ENCODE results near the gene ZNF346.

ZNF346 gene

DNA sequence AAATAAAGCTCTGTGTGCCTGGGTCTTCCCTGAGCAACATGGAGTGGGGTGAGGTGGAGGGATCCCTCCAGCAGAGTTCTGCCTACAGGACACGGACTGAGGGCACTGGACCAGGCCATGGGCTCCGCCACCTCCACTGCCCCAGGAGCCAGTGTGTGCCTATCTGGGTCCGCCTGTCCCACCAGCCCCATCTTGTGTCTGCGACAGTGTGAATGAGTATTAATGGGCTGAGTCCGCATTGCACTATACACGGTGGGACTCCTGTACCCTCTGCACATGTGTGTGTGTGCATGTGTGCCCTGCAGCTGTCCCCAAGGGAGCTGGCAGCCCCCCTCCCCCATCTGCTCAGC lies 75.6 kb downstream of the ZNF346 start (continued):
- TF ChIP-seq ZNF501 (tag by site-specific recombination; IDR thresholded peaks at IDR 0.05): no peak
- no peak for TF ChIP-seq TRIM28 (IDR thresholded peaks at IDR 0.05; ENCODE audit: borderline replicate concordance, low read length)
- no peak for TF ChIP-seq SALL2 (tag by site-specific recombination; IDR thresholded peaks at IDR 0.05; ENCODE audit: borderline replicate concordance)
- TF ChIP-seq ZNF544 (tag by site-specific recombination; IDR thresholded peaks at IDR 0.05): no peak

DNA sequence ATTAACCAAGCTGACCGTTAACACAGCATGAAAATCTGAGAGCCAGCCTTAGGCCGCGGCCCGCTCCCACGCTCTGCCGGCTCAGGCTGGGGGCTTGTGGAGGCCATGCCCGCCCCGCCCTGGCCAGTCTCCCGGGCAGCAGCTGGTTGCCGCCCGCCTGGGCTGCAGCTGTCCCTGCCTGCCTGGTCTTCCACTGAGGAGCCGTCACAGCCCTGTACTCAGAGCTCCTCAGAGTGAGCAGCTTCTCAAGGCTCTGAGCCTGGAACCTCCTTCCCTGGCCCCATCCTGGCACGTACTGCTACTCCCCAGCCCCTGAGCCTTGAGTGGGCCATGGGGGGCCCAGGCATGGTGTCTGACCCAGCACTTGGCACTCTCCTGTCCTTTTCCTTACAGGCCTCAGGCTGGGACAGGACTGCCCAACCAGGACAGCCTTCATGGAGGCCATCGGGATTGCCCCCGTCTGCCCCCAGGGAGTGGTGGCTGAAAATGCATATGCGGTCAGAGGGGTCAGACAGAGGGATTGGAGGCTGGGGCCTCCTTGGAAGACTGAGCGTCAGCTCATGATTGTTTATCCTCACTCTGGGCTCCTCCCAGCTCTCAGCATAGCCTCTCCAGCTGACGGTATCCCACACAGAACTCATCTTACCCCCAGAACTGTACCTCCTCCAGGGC lies 76.1 kb downstream of the ZNF346 start:
- ChIA-PET POLR2A (no interaction called here), CTCF (interaction anchor here (0.6 to 3.2 kb wide), 4 partner anchors 12 to 525 kb away, joined by 3 to 17 read pairs (median 5); partner anchors contain the start of gene FGFR4)
- TF ChIP-seq GLIS2 (tag by site-specific recombination; IDR thresholded peaks at IDR 0.05) (peak; percentile 58), ZNF423 (tag by site-specific recombination; IDR thresholded peaks at IDR 0.05) (no peak), ZIC2 (tag by site-specific recombination; IDR thresholded peaks at IDR 0.05) (0 out of 2 replicates have a peak, but pooled peaks have one; percentile 12), ZNF23 (tag by site-specific recombination; IDR thresholded peaks at IDR 0.05; ENCODE audit: borderline replicate concordance) (no peak), SALL2 (tag by site-specific recombination; IDR thresholded peaks at IDR 0.05; ENCODE audit: borderline replicate concordance) (no peak), ZNF248 (tag by site-specific recombination; IDR thresholded peaks at IDR 0.05) (no peak), HOXC10 (CRISPR knock-in tag; IDR thresholded peaks at IDR 0.05) (no peak), TRIM28 (IDR thresholded peaks at IDR 0.05; ENCODE audit: borderline replicate concordance, low read length) (no peak)
- TF ChIP-seq, protein P1, sequence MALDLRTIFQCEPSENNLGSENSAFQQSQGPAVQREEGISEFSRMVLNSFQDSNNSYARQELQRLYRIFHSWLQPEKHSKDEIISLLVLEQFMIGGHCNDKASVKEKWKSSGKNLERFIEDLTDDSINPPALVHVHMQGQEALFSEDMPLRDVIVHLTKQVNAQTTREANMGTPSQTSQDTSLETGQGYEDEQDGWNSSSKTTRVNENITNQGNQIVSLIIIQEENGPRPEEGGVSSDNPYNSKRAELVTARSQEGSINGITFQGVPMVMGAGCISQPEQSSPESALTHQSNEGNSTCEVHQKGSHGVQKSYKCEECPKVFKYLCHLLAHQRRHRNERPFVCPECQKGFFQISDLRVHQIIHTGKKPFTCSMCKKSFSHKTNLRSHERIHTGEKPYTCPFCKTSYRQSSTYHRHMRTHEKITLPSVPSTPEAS (tag by site-specific recombination; IDR thresholded peaks at IDR 0.05): no peak
- TF ChIP-seq, protein P2, sequence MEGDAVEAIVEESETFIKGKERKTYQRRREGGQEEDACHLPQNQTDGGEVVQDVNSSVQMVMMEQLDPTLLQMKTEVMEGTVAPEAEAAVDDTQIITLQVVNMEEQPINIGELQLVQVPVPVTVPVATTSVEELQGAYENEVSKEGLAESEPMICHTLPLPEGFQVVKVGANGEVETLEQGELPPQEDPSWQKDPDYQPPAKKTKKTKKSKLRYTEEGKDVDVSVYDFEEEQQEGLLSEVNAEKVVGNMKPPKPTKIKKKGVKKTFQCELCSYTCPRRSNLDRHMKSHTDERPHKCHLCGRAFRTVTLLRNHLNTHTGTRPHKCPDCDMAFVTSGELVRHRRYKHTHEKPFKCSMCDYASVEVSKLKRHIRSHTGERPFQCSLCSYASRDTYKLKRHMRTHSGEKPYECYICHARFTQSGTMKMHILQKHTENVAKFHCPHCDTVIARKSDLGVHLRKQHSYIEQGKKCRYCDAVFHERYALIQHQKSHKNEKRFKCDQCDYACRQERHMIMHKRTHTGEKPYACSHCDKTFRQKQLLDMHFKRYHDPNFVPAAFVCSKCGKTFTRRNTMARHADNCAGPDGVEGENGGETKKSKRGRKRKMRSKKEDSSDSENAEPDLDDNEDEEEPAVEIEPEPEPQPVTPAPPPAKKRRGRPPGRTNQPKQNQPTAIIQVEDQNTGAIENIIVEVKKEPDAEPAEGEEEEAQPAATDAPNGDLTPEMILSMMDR (tag by site-specific recombination; IDR thresholded peaks at IDR 0.05): no peak
- Histone ChIP-seq H3K4me1 (ENCODE audit: control insufficient read depth, insufficient read depth, low read length) (no peaks in the 10 kb centered on the region), H3K27ac (ENCODE audit: extremely low read depth, low read depth, low read length) (no peak overlapping the region), H3K9me3 (ENCODE audit: control insufficient read depth, insufficient read depth, low read depth, low read length) (no peaks in the 10 kb centered on the region), H3K4me3 (ENCODE audit: low read depth, low read length) (no peak overlapping the region), H3K36me3 (ENCODE audit: control insufficient read depth in 2 of 2, insufficient read depth in 1 of 2, low read length in 2 of 2) (no peaks in the 10 kb centered on the region)

DNA sequence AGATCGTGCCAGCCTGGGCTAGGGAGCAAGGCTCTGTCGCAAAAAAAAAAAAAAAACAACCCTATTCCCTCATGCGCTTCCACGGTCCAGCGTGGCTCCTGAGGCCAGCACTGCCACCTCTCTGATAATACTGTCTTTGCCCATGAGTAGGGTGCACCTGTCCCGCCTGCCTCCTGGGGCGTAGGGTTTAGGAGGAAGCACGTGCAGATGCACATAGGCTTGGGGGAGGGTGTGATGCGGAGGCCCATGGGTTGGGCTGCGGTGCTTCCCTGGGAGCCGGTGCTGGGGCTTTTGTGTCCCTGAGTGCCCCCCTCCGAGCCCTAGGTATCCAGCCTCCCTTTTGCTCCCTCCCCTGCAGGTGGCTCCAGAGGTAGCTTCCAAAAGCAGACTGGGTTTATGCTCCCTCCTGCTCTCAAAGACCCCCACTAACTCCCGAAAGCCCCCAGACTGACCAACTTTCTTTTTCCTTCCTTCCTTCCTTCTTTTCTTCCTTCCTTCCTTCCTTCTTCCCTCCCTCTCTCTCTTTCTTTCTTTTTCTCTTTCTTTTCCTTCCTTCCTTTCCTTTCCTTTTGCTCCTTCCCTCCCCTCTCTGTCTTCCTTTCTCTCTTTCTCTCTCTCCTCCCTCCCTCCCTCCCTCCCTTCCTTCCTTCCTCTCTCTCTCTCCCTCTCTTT lies 77.1 kb downstream of the ZNF346 start:
- no peak overlapping the region for H3K27ac ChIP-seq (ENCODE audit: extremely low read depth, low read depth, low read length)
- H3K4me1 ChIP-seq (ENCODE audit: control insufficient read depth, insufficient read depth, low read length): no peaks in the 10 kb centered on the region
- ChIA-PET CTCF (interaction anchor here (1.6 kb wide), 1 partner anchor 28 kb away, joined by 6 read pairs; no protein-coding TSS in a partner anchor), POLR2A (no interaction called here)
- TF ChIP-seq ZNF366 (tag by site-specific recombination; conservative IDR thresholded peaks at IDR 0.05): peak; percentile 97
- TF ChIP-seq ZNF596 (tag by site-specific recombination; IDR thresholded peaks at IDR 0.05): 0 out of 2 replicates have a peak, but pooled peaks have one; percentile 15
- TF ChIP-seq PRDM1 (tag by site-specific recombination; IDR thresholded peaks at IDR 0.05): peak; percentile 78
- no peak for TF ChIP-seq ZNF426 (tag by site-specific recombination; IDR thresholded peaks at IDR 0.05)
- no peaks in the 10 kb centered on the region for H3K9me3 ChIP-seq (ENCODE audit: control insufficient read depth, insufficient read depth, low read depth, low read length)
- no peaks in the 10 kb centered on the region for H3K36me3 ChIP-seq (ENCODE audit: control insufficient read depth in 2 of 2, insufficient read depth in 1 of 2, low read length in 2 of 2)
- no peak overlapping the region for H3K4me3 ChIP-seq (ENCODE audit: low read depth, low read length)

DNA sequence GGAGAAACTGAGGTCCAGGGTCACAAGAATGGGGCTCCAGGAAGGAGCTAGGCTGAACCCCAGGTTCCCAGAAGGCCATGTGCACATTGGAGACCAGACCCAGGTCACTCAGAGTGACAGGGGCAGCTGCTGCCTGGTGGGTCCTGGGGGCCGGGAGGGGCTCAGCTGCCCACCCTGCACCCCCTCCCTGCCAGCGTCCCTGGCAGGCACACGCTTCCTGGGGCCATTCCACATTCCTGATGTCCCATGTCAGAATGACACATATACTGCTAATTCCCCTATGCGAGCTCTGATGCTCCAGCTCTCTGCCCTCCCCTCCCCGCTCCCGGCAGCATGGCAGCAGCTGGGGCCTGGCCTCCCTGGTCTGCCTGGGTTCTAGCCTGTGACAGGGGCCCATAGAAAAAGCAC lies 78.2 kb downstream of the ZNF346 start:
- H3K36me3 ChIP-seq (ENCODE audit: control insufficient read depth in 2 of 2, insufficient read depth in 1 of 2, low read length in 2 of 2): no peaks in the 10 kb centered on the region
- H3K9me3 ChIP-seq (ENCODE audit: control insufficient read depth, insufficient read depth, low read depth, low read length): no peaks in the 10 kb centered on the region
- no peak overlapping the region for H3K4me3 ChIP-seq (ENCODE audit: low read depth, low read length)
- H3K4me1 ChIP-seq (ENCODE audit: control insufficient read depth, insufficient read depth, low read length): no peaks in the 10 kb centered on the region
- ChIA-PET POLR2A (interaction anchor here (0.6 kb wide), 1 partner anchor 246 kb away, joined by 3 read pairs; no protein-coding TSS in a partner anchor), CTCF (interaction anchor here (3.4 kb wide), 1 partner anchor 12 kb away, joined by 12 read pairs; no protein-coding TSS in a partner anchor)
- H3K27ac ChIP-seq (ENCODE audit: extremely low read depth, low read depth, low read length): no peak overlapping the region
- TF ChIP-seq, protein P3, sequence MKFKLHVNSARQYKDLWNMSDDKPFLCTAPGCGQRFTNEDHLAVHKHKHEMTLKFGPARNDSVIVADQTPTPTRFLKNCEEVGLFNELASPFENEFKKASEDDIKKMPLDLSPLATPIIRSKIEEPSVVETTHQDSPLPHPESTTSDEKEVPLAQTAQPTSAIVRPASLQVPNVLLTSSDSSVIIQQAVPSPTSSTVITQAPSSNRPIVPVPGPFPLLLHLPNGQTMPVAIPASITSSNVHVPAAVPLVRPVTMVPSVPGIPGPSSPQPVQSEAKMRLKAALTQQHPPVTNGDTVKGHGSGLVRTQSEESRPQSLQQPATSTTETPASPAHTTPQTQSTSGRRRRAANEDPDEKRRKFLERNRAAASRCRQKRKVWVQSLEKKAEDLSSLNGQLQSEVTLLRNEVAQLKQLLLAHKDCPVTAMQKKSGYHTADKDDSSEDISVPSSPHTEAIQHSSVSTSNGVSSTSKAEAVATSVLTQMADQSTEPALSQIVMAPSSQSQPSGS (tag by site-specific recombination; IDR thresholded peaks at IDR 0.05; ENCODE audit: low read depth): no peak
- TF ChIP-seq, protein P4, sequence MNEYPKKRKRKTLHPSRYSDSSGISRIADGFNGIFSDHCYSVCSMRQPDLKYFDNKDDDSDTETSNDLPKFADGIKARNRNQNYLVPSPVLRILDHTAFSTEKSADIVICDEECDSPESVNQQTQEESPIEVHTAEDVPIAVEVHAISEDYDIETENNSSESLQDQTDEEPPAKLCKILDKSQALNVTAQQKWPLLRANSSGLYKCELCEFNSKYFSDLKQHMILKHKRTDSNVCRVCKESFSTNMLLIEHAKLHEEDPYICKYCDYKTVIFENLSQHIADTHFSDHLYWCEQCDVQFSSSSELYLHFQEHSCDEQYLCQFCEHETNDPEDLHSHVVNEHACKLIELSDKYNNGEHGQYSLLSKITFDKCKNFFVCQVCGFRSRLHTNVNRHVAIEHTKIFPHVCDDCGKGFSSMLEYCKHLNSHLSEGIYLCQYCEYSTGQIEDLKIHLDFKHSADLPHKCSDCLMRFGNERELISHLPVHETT (tag by site-specific recombination; IDR thresholded peaks at IDR 0.05): no peak
- TF ChIP-seq, protein P5, sequence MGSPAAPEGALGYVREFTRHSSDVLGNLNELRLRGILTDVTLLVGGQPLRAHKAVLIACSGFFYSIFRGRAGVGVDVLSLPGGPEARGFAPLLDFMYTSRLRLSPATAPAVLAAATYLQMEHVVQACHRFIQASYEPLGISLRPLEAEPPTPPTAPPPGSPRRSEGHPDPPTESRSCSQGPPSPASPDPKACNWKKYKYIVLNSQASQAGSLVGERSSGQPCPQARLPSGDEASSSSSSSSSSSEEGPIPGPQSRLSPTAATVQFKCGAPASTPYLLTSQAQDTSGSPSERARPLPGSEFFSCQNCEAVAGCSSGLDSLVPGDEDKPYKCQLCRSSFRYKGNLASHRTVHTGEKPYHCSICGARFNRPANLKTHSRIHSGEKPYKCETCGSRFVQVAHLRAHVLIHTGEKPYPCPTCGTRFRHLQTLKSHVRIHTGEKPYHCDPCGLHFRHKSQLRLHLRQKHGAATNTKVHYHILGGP (tag by site-specific recombination; IDR thresholded peaks at IDR 0.05): no peak
- no peak for TF ChIP-seq OVOL3 (tag by site-specific recombination; IDR thresholded peaks at IDR 0.05)
- TF ChIP-seq ZNF658 (tag by site-specific recombination; IDR thresholded peaks at IDR 0.05): no peak
- no peak for TF ChIP-seq ZBTB7A (tag by site-specific recombination; IDR thresholded peaks at IDR 0.05; ENCODE audit: low read depth)

Measured in HEK293 (cell line).